ENCODE results near the gene PATL1.
"Not testable (repeated sequence)": the region's sequence is repeated elsewhere in the genome, so short reads cannot be mapped to it uniquely, and the experiment has no call there.

The PATL1 gene

GRCh38 chr11:59668950-59669610, at the start of gene PATL1:
TSS of gene PATL1 (minus strand) at chr11:59669037. CDS start at chr11:59668895, 142 bp downstream.
- Histone ChIP-seq H3K27ac (ENCODE audit: low read depth, low read length) (peak within 1 kb of the TSS; percentile 92), H3K9ac (ENCODE audit: low read length) (peak within 1 kb of the TSS; percentile 58), H3K27me3 (ENCODE audit: control insufficient read depth, insufficient read depth, low read length) (peaks cover 3% of the 10 kb centered on the region), H3K4me1 (ENCODE audit: control insufficient read depth, insufficient read depth, low read length) (peaks cover 11% of the 10 kb centered on the region), H3K36me3 (ENCODE audit: control insufficient read depth, insufficient read depth, low read length) (peaks cover 2% of the 10 kb centered on the region), H3K4me3 (ENCODE audit: low read length) (peak within 1 kb of the TSS; percentile 75)

- Histone ChIP-seq H3K36me3 (ENCODE audit: control insufficient read depth, insufficient read depth, low read length) (no peaks in the 10 kb centered on the region), H3K27me3 (ENCODE audit: control insufficient read depth, insufficient read depth, low read length) (no peaks in the 10 kb centered on the region), H3K4me1 (ENCODE audit: control insufficient read depth, insufficient read depth, low read length) (no peaks in the 10 kb centered on the region), H3K4me3 (ENCODE audit: low read length) (no peak overlapping the region), H3K27ac (ENCODE audit: low read depth, low read length) (no peak overlapping the region), H3K9ac (ENCODE audit: low read length) (no peak overlapping the region)
Observed at GRCh38 chr11:59716051-59716450, 47.2 kb upstream of the PATL1 start.

- Histone ChIP-seq H3K4me1 (ENCODE audit: control insufficient read depth, insufficient read depth, low read length) (no peaks in the 10 kb centered on the region), H3K27ac (ENCODE audit: low read depth, low read length) (no peak within 1 kb of the TSS), H3K27me3 (ENCODE audit: control insufficient read depth, insufficient read depth, low read length) (no peaks in the 10 kb centered on the region), H3K9ac (ENCODE audit: low read length) (no peak within 1 kb of the TSS), H3K36me3 (ENCODE audit: control insufficient read depth, insufficient read depth, low read length) (no peaks in the 10 kb centered on the region), H3K4me3 (ENCODE audit: low read length) (no peak within 1 kb of the TSS)
Observed at GRCh38 chr11:59713745-59714144, 44.9 kb upstream of the PATL1 start, which contains the start of gene OR10V1. TSS of gene OR10V1 (minus strand) at chr11:59713845. CDS start at chr11:59713845, 0 bp downstream.

GRCh38 chr11:59710136-59710847, 41.5 kb upstream of the PATL1 start:
- no peaks in the 10 kb centered on the region for H3K27me3 ChIP-seq (ENCODE audit: control insufficient read depth, insufficient read depth, low read length)

GRCh38 chr11:59708537-59708936, 39.7 kb upstream of the PATL1 start:
- no peaks in the 10 kb centered on the region for H3K27me3 ChIP-seq (ENCODE audit: control insufficient read depth, insufficient read depth, low read length)
- H3K9ac ChIP-seq (ENCODE audit: low read length) = no peak overlapping the region
- H3K36me3 ChIP-seq (ENCODE audit: control insufficient read depth, insufficient read depth, low read length) = no peaks in the 10 kb centered on the region
- no peak overlapping the region for H3K4me3 ChIP-seq (ENCODE audit: low read length)
- H3K4me1 ChIP-seq (ENCODE audit: control insufficient read depth, insufficient read depth, low read length) = no peaks in the 10 kb centered on the region
- no peak overlapping the region for H3K27ac ChIP-seq (ENCODE audit: low read depth, low read length)

More at GRCh38 chr11:59710136-59710847, 41.5 kb upstream of the PATL1 start:
- no peak overlapping the region for H3K4me3 ChIP-seq (ENCODE audit: low read length)
- no peaks in the 10 kb centered on the region for H3K4me1 ChIP-seq (ENCODE audit: control insufficient read depth, insufficient read depth, low read length)
- no peak overlapping the region for H3K9ac ChIP-seq (ENCODE audit: low read length)
- no peak overlapping the region for H3K27ac ChIP-seq (ENCODE audit: low read depth, low read length)
- H3K36me3 ChIP-seq (ENCODE audit: control insufficient read depth, insufficient read depth, low read length) = no peaks in the 10 kb centered on the region

GRCh38 chr11:59707371-59707770, 38.5 kb upstream of the PATL1 start:
- Histone ChIP-seq H3K27ac (ENCODE audit: low read depth, low read length) (no peak overlapping the region), H3K4me1 (ENCODE audit: control insufficient read depth, insufficient read depth, low read length) (no peaks in the 10 kb centered on the region), H3K27me3 (ENCODE audit: control insufficient read depth, insufficient read depth, low read length) (no peaks in the 10 kb centered on the region), H3K4me3 (ENCODE audit: low read length) (no peak overlapping the region), H3K9ac (ENCODE audit: low read length) (no peak overlapping the region), H3K36me3 (ENCODE audit: control insufficient read depth, insufficient read depth, low read length) (no peaks in the 10 kb centered on the region)

GRCh38 chr11:59706518-59707285, 37.9 kb upstream of the PATL1 start:
- no peak overlapping the region for H3K27ac ChIP-seq (ENCODE audit: low read depth, low read length)
- H3K4me3 ChIP-seq (ENCODE audit: low read length) = no peak overlapping the region

GRCh38 chr11:59705294-59705693, 36.5 kb upstream of the PATL1 start:
- H3K4me3 ChIP-seq (ENCODE audit: low read length) = no peak overlapping the region
- no peaks in the 10 kb centered on the region for H3K27me3 ChIP-seq (ENCODE audit: control insufficient read depth, insufficient read depth, low read length)
- H3K9ac ChIP-seq (ENCODE audit: low read length) = no peak overlapping the region
- no peak overlapping the region for H3K27ac ChIP-seq (ENCODE audit: low read depth, low read length)
- no peaks in the 10 kb centered on the region for H3K4me1 ChIP-seq (ENCODE audit: control insufficient read depth, insufficient read depth, low read length)
- no peaks in the 10 kb centered on the region for H3K36me3 ChIP-seq (ENCODE audit: control insufficient read depth, insufficient read depth, low read length)

More at GRCh38 chr11:59706518-59707285, 37.9 kb upstream of the PATL1 start:
- no peaks in the 10 kb centered on the region for H3K27me3 ChIP-seq (ENCODE audit: control insufficient read depth, insufficient read depth, low read length)
- no peaks in the 10 kb centered on the region for H3K36me3 ChIP-seq (ENCODE audit: control insufficient read depth, insufficient read depth, low read length)
- no peak overlapping the region for H3K9ac ChIP-seq (ENCODE audit: low read length)
- H3K4me1 ChIP-seq (ENCODE audit: control insufficient read depth, insufficient read depth, low read length) = no peaks in the 10 kb centered on the region

- H3K27me3 ChIP-seq (ENCODE audit: control insufficient read depth, insufficient read depth, low read length); H3K27ac ChIP-seq (ENCODE audit: low read depth, low read length); H3K9ac ChIP-seq (ENCODE audit: low read length); H3K36me3 ChIP-seq (ENCODE audit: control insufficient read depth, insufficient read depth, low read length); H3K4me3 ChIP-seq (ENCODE audit: low read length); H3K4me1 ChIP-seq (ENCODE audit: control insufficient read depth, insufficient read depth, low read length): not testable (repeated sequence)
Observed at GRCh38 chr11:59703515-59703914, 34.7 kb upstream of the PATL1 start.

- H3K27ac ChIP-seq (ENCODE audit: low read depth, low read length); H3K36me3 ChIP-seq (ENCODE audit: control insufficient read depth, insufficient read depth, low read length); H3K27me3 ChIP-seq (ENCODE audit: control insufficient read depth, insufficient read depth, low read length); H3K9ac ChIP-seq (ENCODE audit: low read length); H3K4me3 ChIP-seq (ENCODE audit: low read length); H3K4me1 ChIP-seq (ENCODE audit: control insufficient read depth, insufficient read depth, low read length): not testable (repeated sequence)
Observed at GRCh38 chr11:59700157-59700556, 31.3 kb upstream of the PATL1 start.

GRCh38 chr11:59698506-59698905, 29.7 kb upstream of the PATL1 start:
- H3K4me3 ChIP-seq (ENCODE audit: low read length) = no peak overlapping the region
- no peaks in the 10 kb centered on the region for H3K4me1 ChIP-seq (ENCODE audit: control insufficient read depth, insufficient read depth, low read length)
- H3K36me3 ChIP-seq (ENCODE audit: control insufficient read depth, insufficient read depth, low read length) = no peaks in the 10 kb centered on the region
- no peak overlapping the region for H3K9ac ChIP-seq (ENCODE audit: low read length)
- H3K27ac ChIP-seq (ENCODE audit: low read depth, low read length) = no peak overlapping the region
- H3K27me3 ChIP-seq (ENCODE audit: control insufficient read depth, insufficient read depth, low read length) = no peaks in the 10 kb centered on the region

GRCh38 chr11:59692915-59693314, 24.1 kb upstream of the PATL1 start:
- H3K27ac ChIP-seq (ENCODE audit: low read depth, low read length) = no peak overlapping the region
- no peak overlapping the region for H3K4me3 ChIP-seq (ENCODE audit: low read length)
- no peaks in the 10 kb centered on the region for H3K27me3 ChIP-seq (ENCODE audit: control insufficient read depth, insufficient read depth, low read length)
- H3K4me1 ChIP-seq (ENCODE audit: control insufficient read depth, insufficient read depth, low read length) = no peaks in the 10 kb centered on the region
- H3K36me3 ChIP-seq (ENCODE audit: control insufficient read depth, insufficient read depth, low read length) = no peaks in the 10 kb centered on the region
- no peak overlapping the region for H3K9ac ChIP-seq (ENCODE audit: low read length)
